HG03139 (cell line): ENCODE data around the gene TGFA.
A peak's percentile ranks its signal among the peaks of the same experiment; 100 is the strongest.

Experiments used
- ATAC-seq: cut with Tn5 transposase; IDR thresholded peaks from one replicate; pipeline ENCODE4 v1.9.1; 2021; ENCODE audit not compliant: unreplicated experiment

The TGFA gene

GRCh38 chr2:70553334-70553583, 367 bp downstream of the TGFA start:
- ATAC-seq: peak; percentile 13

DNA sequence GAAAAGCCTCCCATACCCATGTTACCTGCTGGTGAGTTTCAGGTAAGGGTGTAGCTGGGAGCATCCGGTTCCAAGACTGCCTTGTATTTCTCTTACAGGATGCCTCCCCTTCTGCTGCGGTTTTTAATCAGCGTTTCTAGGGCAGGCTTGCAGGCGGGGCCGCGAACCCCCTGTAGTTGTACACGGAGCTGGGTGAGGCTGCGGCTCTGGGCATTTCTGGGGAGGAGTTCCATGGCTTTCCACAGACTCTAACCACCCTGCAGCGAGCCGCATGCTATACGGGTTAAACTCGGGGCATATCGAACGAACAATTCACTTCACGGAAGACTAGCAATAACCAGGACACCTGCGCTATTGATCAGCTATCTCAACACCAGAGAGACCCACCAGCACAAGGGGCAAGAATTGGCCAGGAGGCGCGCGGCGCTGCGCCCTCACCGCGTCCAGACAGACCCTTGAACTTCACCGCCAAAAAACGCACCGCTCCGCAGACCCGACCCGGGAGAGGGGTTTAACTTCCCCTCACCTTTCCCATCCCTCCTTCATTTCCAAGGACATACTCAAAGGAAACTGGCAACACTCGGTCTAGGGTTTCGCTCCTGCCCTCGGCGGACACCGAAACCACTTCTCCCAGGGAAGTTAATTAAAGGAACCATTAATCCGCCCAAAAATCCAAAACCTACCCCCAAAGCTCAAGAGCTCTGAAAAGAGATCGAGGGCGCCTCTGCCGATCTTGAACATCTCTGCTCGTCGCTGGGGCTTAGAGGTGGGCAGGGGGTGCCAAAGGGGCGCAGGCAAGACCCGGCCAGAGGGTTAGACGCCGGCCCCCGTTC, 909 bp downstream of the TGFA start:
- ATAC-seq: no peak

GRCh38 chr2:70551167-70551566, 2.5 kb downstream of the TGFA start:
- ATAC-seq: no peak

GRCh38 chr2:70549962-70550361, 3.7 kb downstream of the TGFA start:
- no peak for ATAC-seq

GRCh38 chr2:70549064-70549710, 4.4 kb downstream of the TGFA start:
- ATAC-seq: no peak

- no peak for ATAC-seq
These were observed 5.4 kb downstream of the TGFA start for GRCh38 chr2:70548233-70548632.

- no peak for ATAC-seq
These were observed 6.7 kb downstream of the TGFA start for GRCh38 chr2:70546885-70547284.

- no peak for ATAC-seq
These were observed 7.2 kb downstream of the TGFA start for GRCh38 chr2:70546376-70546775.

- no peak for ATAC-seq
These were observed 12.1 kb downstream of the TGFA start for GRCh38 chr2:70541481-70542020.

DNA sequence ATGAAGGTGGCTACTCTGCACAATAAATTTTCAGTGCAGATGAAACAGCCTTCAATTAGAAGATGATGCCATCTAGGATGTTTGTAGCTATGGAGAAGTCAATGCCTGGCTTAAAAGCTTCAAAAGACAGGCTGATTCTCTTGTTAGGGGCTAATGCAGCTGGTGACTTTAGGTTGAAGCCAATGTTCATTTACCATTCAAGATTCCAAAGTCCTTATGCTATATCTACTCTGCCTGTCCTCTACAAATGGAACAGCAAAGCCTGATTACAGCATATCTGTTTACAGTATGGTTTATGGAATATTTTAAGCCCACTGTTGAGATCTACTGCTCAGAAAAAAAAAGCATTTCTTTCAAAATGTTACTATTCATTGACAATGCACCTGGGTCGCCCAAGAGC, 15.8 kb downstream of the TGFA start:
- ATAC-seq: no peak

DNA sequence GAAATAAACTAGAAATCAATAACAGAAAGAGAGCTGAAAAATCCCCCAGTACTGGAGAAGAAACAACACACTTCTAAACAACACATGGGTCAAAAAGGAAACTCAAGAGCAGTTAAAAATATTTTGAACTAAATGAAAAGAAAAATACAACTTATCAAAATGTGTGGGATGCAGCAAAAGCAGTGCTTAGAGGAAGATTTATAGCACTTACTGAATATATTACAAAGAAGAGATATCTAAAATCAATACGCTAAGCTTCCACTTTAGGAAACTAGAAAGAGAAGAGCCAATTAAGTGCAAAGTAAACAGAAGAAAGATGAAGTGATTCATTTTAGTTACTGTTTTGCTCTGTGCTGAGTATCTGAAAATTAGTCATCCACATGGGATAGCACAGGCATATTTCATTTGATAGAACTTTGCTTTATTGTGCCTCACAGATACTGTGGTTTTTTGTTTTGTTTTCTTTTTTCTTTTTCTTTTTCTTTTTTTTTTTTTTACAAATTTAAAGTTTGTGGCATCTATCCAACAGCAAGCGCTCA, 17.0 kb downstream of the TGFA start:
- no peak for ATAC-seq

GRCh38 chr2:70535573-70535972, 18.1 kb downstream of the TGFA start:
- ATAC-seq: no peak

GRCh38 chr2:70534183-70534836, 19.3 kb downstream of the TGFA start:
- ATAC-seq: no peak

- ATAC-seq: no peak
These were observed 21.2 kb downstream of the TGFA start for GRCh38 chr2:70532244-70532935.

DNA sequence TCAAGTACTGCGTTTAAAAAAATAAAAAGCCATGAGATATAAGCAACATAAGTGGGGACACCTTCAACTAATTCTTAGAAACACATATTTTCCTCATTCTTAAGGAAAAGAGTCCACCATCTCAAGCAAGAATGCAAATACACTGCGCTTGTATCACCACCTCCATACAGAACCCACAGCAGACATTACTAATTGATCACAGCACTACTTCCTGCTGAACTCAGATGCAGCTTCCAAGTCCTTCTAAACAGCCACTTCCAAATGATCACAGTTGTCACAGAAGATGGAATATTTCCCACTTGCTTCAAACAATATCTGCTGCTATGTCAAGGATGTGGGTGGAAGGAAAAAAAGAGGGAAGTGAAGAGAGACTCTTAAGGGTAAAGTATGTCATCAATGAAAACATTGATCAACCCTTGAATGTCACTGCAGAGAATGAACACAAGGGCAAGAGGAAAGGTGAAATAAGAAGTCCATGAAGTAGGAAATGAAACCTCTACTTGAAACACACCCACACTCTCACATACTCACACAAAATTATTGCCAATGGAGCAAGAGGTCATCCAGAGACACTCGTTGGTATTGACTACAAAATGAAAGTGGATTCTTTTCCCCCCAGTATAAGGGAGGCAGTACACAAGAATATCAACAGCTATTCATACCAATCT, 22.1 kb downstream of the TGFA start:
- ATAC-seq: no peak

DNA sequence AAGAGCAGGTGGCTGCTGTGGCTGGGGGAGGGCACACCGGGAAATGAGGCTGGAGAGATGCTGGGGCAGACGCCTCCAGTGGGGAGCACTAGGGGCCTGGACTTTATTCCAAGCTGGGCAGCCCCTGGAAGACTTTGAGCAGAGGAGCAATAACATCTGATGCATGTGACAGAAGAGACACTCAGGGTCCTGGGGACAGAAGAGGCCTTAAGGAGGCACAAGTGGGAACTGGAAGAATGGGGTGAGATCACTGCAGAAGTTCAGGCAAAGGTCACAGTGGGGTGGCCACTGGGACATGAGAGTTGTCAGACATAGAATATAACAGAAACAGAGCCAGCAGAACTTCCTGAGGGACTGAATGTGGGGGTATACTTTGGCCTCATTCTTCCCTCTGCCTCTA, 24.0 kb downstream of the TGFA start:
- no peak for ATAC-seq

GRCh38 chr2:70528929-70529328, 24.7 kb downstream of the TGFA start:
- no peak for ATAC-seq

GRCh38 chr2:70528276-70528675, 25.4 kb downstream of the TGFA start:
- ATAC-seq: no peak

DNA sequence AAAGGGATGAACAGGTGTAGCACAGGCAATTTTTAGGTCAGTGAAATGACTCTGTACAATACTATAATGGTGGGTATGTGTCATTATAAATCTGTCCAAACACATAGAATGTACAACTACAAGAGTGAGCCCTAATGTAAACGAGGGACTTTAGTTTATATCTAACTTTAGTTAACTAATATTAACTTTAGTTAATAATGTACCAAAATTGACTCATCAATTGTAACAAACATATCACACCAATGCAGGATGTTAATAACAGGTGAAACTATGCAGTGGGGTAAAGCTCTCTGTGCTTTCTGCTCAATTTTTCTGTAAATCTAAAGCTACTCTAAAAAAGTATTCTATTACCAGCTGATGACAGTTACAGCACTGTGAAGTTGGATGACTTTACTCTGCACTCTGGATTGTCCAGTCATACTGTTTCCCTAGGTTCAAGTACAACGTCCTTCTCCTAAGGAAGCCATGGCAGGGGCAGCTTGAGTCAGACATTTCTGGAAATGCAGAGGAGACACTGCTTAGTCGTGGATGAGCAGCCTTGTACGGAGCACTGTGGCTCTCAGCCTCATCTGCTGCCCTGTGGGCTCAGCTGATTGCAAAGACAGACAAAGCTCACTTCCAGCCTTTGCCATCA, 26.1 kb downstream of the TGFA start:
- no peak for ATAC-seq

DNA sequence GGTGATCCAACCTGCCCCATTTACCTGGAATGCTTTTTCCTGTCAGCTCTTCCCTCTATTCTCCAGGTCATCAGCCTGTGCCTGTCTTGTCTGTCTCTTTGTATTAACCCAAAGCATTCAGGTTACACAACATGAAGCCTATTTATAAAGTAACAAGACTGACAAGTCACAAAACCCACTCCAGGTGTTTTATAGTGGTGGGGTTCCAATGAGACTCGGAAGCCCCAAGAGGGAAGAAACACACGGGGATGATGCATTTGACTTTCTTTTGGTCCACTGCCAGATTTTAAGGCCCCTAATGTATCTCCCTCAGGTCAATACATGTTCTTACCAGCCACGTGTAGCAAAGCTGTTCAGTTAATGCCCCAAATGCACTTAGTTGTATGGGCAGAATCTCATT, 27.5 kb downstream of the TGFA start:
- ATAC-seq: no peak
